ENCODE results near the gene LIN52. TPM values are rescaled to one million over a fixed set of nuclear protein-coding genes. Genes with fewer than 3 reads are reported as not detected.

Gene LIN52
- total and polyA plus RNA-seq, 2 experiments from 2014 or later = 8.6 to 10.8 TPM

- Mint-ChIP-seq H3K27me3 (ENCODE audit: insufficient read depth, low read depth, poor library complexity) (no peaks in the 10 kb centered on the region), H3K36me3 (ENCODE audit: low read depth) (no peaks in the 10 kb centered on the region), H3K4me3 (no peak overlapping the region), H3K4me1 (peaks cover 22% of the 10 kb centered on the region), H3K9me3 (no peaks in the 10 kb centered on the region; the same call in 2 of the 3 replicates), H3K27ac (peak overlapping the region; percentile 57)
- H3K79me2 ChIP-seq (replicated peaks; ENCODE audit: insufficient read depth) = no peaks in the 10 kb centered on the region
- H3K36me3 ChIP-seq (ENCODE audit: insufficient read depth) = no peaks in the 10 kb centered on the region
- no peak for TF ChIP-seq ZNF462 (CRISPR knock-in tag; IDR thresholded peaks at IDR 0.05)
- TF ChIP-seq CREB1 (CRISPR knock-in tag; IDR thresholded peaks at IDR 0.05; ENCODE audit: low read depth) = no peak
- no peak for TF ChIP-seq ZNF331 (CRISPR knock-in tag; IDR thresholded peaks at IDR 0.05; ENCODE audit: low read depth)
- TF ChIP-seq JUNB (IDR thresholded peaks at IDR 0.05; ENCODE audit: unreplicated experiment) = no peak
- TF ChIP-seq ETS1 (IDR thresholded peaks at IDR 0.05) = no peak
- no peak for TF ChIP-seq EZH2 (IDR thresholded peaks at IDR 0.05; ENCODE audit: low read depth, unreplicated experiment)
- TF ChIP-seq NANOG (IDR thresholded peaks at IDR 0.05; ENCODE audit: borderline replicate concordance) = no peak
- no peak for TF ChIP-seq STAT1 (IDR thresholded peaks at IDR 0.05; ENCODE audit: unreplicated experiment)
- no peak for TF ChIP-seq ZNF114 (CRISPR knock-in tag; IDR thresholded peaks at IDR 0.05)
- TF ChIP-seq, protein P1, sequence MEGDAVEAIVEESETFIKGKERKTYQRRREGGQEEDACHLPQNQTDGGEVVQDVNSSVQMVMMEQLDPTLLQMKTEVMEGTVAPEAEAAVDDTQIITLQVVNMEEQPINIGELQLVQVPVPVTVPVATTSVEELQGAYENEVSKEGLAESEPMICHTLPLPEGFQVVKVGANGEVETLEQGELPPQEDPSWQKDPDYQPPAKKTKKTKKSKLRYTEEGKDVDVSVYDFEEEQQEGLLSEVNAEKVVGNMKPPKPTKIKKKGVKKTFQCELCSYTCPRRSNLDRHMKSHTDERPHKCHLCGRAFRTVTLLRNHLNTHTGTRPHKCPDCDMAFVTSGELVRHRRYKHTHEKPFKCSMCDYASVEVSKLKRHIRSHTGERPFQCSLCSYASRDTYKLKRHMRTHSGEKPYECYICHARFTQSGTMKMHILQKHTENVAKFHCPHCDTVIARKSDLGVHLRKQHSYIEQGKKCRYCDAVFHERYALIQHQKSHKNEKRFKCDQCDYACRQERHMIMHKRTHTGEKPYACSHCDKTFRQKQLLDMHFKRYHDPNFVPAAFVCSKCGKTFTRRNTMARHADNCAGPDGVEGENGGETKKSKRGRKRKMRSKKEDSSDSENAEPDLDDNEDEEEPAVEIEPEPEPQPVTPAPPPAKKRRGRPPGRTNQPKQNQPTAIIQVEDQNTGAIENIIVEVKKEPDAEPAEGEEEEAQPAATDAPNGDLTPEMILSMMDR (conservative IDR thresholded peaks at IDR 0.05; ENCODE audit: low read depth in 2 of 2) = no peak
- no peak for TF ChIP-seq POLR2AphosphoS5 (IDR thresholded peaks at IDR 0.05; ENCODE audit: low read depth)
- TF ChIP-seq, protein P2, sequence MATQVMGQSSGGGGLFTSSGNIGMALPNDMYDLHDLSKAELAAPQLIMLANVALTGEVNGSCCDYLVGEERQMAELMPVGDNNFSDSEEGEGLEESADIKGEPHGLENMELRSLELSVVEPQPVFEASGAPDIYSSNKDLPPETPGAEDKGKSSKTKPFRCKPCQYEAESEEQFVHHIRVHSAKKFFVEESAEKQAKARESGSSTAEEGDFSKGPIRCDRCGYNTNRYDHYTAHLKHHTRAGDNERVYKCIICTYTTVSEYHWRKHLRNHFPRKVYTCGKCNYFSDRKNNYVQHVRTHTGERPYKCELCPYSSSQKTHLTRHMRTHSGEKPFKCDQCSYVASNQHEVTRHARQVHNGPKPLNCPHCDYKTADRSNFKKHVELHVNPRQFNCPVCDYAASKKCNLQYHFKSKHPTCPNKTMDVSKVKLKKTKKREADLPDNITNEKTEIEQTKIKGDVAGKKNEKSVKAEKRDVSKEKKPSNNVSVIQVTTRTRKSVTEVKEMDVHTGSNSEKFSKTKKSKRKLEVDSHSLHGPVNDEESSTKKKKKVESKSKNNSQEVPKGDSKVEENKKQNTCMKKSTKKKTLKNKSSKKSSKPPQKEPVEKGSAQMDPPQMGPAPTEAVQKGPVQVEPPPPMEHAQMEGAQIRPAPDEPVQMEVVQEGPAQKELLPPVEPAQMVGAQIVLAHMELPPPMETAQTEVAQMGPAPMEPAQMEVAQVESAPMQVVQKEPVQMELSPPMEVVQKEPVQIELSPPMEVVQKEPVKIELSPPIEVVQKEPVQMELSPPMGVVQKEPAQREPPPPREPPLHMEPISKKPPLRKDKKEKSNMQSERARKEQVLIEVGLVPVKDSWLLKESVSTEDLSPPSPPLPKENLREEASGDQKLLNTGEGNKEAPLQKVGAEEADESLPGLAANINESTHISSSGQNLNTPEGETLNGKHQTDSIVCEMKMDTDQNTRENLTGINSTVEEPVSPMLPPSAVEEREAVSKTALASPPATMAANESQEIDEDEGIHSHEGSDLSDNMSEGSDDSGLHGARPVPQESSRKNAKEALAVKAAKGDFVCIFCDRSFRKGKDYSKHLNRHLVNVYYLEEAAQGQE (IDR thresholded peaks at IDR 0.05; ENCODE audit: unreplicated experiment) = no peak
- no peak for TF ChIP-seq EZH2phosphoT487 (IDR thresholded peaks at IDR 0.05; ENCODE audit: unreplicated experiment)
- no peak overlapping the region for H2AFZ ChIP-seq
- DNase-seq (ENCODE audit: low spot score) (peak; percentile 7), ATAC-seq (peak; percentile 65)
- 0 out of 2 replicates have a peak overlapping the region, but pooled peaks have one; percentile 43 for H3K27ac ChIP-seq (ENCODE audit: low read depth)
- H3K4me1 ChIP-seq (ENCODE audit: insufficient read depth) = peaks cover 20% of the 10 kb centered on the region
- H4K20me1 ChIP-seq (replicated peaks; ENCODE audit: insufficient read depth) = no peaks in the 10 kb centered on the region
- no peaks in the 10 kb centered on the region for H3K9me2 ChIP-seq (ENCODE audit: insufficient read depth)
- no peak overlapping the region for H3K4me3 ChIP-seq
- H3F3A ChIP-seq (replicated peaks; ENCODE audit: low read depth) = no peaks in the 10 kb centered on the region
- H3K4me2 ChIP-seq = peak overlapping the region; percentile 24; the same call in 1 of the 2 replicates
- no peaks in the 10 kb centered on the region for H3K27me3 ChIP-seq (ENCODE audit: insufficient read depth)
Measured at GRCh38 chr14:74133833-74134481, 49.2 kb downstream of the LIN52 start.

All from GM23338 (cell line).